GM18508 (cell line): ENCODE measurements around the gene SH2D1B.
A peak's percentile ranks its signal among the peaks of the same experiment; 100 is the strongest.
"Not testable (repeated sequence)": the region's sequence is repeated elsewhere in the genome, so short reads cannot be mapped to it uniquely, and the experiment has no call there.

Experiments
- ATAC-seq: cut with Tn5 transposase; IDR thresholded peaks from one replicate; pipeline ENCODE4 v1.9.1; 2021; ENCODE audit warnings: moderate number of reproducible peaks; ENCODE audit not compliant: insufficient read depth, unreplicated experiment

The SH2D1B gene

DNA sequence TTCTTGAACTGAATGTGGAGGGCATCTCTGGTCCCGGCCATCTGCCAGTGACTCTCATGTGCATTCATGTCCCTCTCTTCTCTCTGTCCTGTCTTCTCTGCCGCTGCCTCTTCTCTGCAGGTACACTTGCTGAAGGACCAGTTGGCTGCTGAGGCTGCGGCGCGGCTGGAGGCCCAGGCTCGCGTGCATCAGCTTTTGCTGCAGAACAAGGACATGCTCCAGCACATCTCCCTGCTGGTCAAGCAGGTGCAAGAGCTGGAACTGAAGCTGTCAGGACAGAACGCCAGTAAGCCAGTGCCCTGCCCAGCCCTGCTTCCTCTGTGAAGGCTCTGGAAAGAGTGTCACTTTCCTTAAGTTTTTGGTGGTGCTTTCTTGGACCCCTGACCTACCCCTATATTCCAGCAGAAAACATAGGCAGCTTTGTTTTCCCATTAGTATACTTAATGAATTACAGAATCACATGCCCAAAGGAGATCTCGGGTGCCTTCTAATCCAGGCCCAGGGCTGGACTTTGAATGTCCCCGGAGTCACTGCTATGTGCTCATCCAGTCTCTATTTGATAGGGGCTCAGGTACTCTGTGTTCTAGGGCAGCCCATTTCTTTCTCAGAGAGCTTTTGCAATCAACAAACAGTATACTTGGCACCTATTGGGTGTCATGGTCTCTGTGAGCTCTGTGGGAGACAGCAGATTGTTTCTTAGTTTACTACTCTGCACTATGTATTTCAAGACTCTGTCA, 46.5 kb downstream of the SH2D1B start:
- ATAC-seq, result no peak

DNA sequence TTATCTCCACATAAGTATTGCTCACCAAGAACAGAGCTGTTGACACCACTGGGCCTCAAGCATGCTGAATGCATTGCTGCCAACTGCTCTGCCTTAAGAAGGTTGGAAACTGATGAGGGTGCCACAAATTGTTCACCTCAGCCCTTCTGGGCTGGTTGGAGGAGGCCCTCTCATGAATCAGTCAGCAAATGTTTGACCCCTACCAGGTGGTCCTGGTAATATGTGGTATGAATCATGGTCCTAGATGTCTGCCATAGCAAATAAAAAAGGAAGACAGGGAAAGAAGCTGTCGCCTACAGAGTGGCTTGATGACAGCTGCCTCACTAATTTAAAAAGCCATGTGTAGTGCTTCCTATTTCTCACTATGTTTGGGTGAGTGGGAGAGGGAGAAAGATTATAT, 47.4 kb downstream of the SH2D1B start:
- no peak for ATAC-seq

DNA sequence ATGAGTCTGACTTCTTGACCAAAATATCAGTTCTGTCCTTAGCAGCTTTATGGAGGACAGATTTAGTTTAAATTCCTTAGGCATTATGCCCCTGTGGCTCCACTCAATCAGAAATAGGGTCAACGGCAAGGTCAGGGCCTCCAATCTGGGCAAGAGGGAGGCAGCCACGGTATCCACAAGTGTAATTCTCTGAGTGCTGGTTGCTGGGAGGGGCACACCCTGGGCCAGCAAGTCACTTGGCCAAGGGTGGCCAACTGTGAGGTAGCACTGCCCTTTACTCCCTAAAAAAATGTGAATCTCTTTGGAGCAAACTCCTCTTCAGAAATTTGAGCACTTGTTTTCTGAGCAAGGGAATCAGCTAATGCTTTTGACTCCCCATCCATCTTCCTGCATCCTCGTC, 48.1 kb downstream of the SH2D1B start:
- ATAC-seq, result no peak

DNA sequence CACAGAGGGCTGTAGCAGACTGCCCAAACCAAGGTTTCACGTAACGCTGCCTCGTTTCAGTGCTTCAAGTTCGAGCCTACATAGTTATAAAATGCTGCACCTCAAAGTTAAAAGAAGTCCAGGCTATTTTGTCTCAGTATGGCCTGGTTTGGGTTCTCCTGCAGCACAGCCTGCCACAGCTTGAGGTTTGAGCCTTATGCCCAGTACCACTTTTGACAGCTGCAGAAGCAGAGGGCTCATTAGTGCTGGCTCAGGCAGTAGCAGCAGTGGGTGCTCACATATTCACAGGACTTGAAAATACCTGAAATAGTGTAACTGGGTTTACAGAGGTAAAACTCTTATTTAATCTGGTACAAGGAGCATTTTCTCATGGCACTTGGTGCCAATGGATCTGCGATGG, 50.6 kb downstream of the SH2D1B start:
- ATAC-seq, result peak; percentile 27

DNA sequence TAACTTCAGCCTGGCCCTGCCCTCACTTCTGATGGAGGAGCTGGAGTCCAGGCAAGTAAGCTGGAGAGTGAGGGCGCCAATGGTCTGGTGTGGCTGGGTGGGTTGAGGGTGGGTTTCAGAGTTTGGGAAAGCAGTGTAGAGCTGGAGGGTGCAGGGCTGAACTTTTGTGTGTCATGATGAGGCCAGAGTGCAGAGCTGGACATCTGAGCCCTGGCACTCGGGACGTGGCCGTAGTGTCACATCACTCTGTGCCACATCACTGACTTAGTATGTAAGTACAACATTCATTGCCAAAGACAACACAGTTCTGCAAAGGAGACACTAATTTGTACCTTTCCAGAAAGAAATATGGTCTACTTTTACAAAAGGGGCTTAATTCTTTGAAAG, 51.1 kb downstream of the SH2D1B start:
- no peak for ATAC-seq

DNA sequence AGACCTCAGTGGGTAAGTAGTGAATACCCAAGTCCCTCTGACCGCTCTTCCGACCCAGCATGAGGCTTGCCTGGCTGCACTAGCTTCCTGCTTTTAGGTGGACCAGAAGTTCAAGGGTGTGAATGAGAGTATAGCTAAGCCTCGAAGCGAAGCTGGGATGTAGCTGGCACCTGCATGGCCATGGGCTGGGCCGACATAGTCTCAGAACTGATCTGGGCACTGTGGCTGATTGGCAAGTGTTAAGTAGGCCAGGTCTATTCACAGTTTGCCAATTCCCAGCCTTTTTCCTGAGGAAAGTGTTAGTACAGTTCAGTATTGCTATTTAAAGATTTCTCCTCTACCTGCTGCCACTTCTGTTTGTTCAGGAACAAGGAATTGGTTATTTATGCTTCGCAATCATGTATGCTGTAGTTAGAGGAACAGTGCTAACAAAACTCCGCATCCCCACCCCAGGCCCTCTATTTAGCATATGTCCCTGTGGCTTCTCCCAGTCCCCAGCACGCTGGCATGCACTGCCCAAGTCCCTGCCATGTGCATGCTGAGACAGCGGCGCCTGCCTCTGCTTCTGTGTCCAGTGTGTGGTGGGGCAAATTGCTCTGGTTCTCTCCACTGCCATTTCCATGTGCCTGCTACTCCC, 51.6 kb downstream of the SH2D1B start:
- no peak for ATAC-seq

DNA sequence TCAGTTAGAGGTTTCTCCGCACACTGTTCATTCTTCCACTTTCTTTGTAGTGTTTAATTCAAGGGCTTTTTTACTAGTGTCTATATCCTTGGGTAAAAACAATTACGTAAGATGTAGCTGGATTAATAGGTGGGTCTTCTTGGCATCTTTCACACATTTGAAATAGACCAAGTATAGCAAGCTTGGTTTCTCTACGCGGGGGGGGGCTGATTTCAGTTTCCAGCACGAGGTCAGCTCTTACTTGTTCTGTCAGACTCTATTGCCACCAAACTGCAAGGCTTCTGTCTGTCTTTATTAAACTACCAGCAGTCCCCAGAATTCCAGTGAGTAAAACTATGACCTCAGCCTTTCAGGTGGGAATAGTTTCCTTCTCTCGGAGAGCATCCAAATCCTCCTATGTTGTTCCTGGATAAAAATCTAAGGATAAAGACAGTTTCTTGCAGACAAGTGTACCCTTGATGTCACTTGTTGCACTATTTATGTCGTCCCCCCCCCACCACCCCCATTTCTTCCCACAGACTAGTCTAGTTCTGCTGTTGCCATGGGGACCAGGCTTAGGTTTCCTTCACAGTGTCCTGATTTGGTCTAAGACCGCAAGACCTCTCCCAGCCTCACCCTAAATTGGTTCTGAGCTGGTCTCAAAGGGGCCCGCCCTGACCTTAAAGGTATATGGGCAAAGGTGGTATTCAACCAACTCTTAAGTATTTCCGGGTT, 52.3 kb downstream of the SH2D1B start:
- no peak for ATAC-seq

DNA sequence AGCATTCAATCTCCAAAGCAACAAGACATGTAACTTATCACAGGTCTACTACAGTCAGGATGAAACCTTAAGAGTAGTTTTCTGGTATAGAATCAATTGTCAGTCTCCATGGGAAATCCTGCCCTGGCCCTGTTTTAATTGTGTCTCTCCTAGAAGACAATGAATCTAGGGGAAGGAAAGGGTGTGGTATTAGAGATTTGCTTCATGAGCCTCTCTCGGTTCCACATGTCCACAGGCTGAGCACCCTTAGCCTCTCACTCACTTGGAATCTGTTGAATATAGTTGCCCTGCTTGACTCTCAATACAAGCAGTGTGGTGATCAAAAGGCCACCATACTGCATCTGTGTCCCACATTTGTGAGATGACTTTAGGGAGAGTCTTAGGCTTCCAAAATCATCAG, 53.0 kb downstream of the SH2D1B start:
- ATAC-seq, result no peak

DNA sequence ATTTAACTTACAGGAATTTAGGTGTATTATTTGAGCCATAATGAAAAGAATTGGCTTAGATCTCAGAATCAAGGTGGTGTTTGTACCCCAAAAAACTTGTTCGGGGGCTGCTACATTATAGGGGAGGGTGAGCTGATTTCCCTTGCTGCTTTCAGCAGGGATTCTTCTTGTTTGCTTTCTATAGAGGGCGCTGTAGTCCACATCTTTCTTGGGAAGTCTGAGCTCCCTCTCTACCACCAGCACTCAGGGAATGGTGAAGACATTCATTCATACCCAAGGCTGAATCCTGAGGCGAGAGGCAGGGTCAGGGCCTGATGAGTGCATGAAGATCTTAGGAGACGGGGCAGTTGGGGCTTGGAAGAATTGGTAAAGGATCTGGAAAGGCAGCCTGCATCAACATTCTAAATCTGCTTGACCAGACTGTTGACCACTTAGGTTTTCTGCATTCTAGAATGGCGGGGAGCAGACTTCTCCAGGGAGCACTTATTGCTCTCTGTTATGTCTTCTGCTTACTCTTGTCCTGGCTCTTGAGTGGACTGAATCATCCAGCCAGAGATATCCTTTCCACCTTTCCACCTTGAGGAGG, 54.2 kb downstream of the SH2D1B start:
- no peak for ATAC-seq

DNA sequence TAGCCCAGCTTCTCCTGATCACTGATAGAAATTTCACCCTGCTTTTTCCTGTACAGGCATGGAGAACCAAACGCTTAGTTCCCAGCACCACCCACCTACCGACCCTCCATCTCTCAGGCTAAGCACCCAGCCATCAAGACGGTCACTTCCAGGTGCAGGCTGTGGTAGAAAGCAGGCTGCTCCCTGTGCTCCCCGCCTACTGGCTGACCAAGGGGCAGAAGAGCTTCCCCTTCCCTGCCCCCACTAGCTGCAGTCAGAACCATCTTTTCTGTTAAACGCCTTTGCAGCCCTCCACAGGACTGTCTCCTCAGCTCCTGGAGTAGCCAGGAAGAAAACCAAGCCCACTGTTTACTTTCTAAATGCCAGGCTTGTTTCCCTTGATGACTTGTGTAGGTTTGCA, 58.2 kb downstream of the SH2D1B start:
- no peak for ATAC-seq

DNA sequence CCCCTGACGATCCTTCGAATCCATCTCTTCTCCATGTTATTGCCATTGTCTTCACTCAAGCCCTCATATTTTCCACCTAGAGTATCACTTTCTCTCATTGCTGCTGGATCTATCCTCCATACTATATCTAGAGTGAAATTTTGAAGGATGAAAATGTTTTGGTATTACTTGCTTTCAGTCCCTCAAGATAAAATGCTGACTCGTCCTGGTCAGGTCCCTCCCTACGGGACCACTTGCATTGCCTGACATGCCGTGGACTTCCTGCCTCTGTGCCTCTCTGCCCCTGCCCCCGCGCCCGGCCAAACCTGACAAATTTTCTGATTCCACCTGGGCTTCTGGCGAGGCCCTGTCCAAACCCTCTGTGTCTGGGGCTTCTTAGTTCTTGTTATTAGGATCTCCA, 58.9 kb downstream of the SH2D1B start:
- no peak for ATAC-seq

DNA sequence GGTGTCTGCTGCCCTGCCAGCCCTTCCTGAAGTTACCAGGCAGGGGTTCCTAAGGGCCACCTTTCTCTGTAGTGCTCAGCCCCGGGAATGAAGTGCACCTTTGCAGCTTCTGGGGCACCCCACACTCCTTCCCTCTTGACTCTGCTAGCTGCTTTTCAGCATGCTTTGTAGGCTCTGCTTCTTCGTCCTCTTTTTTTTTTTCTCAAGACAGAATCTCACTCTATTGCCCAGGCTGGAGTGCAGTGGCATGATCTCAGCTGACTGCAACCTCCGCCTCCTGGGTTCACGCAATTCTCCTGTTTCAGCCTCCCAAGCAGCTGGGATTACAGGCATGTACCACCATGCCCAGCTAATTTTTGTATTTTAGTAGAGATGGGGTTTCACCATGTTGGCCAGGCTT, 60.1 kb downstream of the SH2D1B start:
- not testable (repeated sequence) for ATAC-seq

DNA sequence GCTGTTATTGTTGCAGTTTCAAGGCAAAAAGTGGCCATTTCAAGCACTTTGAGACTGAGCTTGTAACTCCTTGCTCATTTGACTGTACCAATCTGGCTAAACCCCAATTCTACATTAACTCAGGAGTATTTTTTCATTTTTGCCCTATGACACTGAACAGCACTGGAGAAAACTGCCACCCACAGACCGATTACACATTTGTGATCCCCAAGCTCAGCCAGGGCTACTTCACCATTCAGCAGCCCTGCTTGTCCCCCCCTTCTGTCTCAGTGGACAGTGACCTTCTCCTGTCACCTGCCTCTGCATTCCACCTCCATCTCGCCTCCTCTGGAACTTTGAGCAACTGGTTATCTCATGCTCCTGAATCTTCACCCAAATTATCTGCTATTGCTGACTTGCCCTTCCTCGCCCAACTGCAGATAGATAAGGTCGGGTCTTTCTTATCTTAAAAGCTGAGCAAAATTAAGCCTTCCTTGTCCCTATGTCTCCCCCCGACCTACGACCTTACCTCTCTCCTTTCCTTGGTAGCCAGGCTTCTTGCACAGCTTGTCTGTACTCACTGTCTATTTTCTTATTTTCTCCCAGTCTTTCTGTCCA, 60.6 kb downstream of the SH2D1B start:
- no peak for ATAC-seq

DNA sequence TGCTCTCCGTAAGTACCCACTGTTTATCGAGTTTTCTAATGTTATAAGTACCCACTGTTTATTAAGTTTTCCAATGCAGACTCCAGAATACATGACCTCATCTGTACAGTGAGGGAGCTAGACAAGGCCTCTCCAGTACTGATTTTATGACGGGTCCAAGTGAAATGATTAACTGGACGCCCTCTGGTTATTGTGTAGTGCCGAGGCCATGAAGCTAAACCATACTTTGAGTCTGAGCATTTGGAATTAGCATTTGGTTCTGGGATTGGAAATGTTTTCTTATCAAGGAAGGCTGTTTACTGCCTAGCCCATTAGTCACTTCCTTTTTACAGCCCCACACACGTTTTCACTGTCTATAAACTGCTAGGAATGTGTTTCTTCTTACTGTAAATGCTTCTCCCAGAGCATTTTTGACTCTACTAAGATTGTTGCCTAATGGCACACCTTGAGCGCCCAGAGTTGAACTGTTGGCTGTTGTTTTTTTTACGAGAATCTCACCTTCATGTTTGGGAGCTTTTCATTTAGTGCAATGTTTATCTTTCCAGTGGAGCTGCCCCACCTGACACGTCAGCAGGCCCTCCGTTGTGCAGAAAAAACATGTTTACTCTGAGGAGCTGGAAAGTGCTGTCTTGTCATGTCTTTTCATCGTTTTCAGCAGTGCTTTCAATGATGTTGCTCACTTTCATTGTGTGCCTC, 62.2 kb downstream of the SH2D1B start:
- no peak for ATAC-seq

DNA sequence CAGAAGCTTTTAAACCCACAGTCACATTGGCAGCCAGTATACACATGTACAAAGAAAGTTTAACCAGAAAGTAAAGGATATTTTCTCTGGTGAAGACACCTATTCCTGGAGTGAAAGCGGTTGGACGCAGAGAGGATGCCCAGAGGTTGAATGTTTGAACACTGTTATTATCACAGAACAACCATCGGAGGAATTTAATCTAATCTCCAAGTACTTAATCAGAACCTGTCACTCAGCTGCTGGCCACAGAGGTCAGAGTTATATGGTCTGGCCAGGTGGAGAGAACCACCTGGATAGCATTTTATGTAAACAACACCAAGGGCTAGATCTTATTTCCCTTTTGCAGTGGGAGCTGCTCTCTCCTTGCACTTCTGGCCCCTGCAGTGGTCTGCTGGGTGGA, 64.7 kb downstream of the SH2D1B start:
- ATAC-seq, result no peak
